ENCODE measurements around the gene SP1. TPM values are rescaled to one million over a fixed set of nuclear protein-coding genes. Genes with fewer than 3 reads are reported as not detected.
A peak's percentile ranks its signal among the peaks of the same experiment; 100 is the strongest.

The SP1 gene
- total and polyA plus RNA-seq, 9 of the 15 experiments (the other 6 are each of a cell fraction or from before 2014, with no cell fraction given) = 8.0 to 65.5 (median 41.6) TPM

DNA sequence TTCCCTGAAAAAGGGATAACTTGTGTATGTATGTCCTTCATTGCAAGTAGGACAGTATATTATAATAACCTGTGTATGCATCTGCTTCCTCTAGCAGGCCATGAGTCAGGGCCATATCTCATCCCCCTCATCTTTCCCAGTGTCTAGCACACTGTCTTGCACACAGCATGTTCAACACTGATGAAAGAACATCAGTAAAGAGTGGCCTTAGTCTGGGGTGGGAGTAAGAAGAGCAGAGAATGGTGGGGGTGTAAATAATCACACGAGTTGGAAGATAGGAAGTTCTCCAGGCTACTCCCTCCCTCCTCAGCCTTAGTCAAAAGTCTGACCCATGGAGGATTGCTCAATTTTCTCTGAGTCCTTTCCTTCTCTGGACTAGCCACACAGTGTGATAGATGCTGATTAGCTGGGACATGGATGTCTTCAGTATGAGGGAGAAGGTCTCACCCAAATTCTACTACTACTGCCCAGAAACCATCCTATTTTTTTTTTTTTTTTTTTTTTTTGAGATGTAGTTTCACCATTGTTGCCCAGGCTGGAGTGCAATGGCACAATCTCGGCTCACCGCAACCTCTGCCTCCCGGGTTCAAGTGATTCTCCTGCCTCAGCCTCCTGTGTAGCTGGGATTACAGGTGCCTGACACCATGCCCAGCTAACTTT lies 14.6 kb upstream of the SP1 start (continued):
- TF ChIP-seq, protein P1, sequence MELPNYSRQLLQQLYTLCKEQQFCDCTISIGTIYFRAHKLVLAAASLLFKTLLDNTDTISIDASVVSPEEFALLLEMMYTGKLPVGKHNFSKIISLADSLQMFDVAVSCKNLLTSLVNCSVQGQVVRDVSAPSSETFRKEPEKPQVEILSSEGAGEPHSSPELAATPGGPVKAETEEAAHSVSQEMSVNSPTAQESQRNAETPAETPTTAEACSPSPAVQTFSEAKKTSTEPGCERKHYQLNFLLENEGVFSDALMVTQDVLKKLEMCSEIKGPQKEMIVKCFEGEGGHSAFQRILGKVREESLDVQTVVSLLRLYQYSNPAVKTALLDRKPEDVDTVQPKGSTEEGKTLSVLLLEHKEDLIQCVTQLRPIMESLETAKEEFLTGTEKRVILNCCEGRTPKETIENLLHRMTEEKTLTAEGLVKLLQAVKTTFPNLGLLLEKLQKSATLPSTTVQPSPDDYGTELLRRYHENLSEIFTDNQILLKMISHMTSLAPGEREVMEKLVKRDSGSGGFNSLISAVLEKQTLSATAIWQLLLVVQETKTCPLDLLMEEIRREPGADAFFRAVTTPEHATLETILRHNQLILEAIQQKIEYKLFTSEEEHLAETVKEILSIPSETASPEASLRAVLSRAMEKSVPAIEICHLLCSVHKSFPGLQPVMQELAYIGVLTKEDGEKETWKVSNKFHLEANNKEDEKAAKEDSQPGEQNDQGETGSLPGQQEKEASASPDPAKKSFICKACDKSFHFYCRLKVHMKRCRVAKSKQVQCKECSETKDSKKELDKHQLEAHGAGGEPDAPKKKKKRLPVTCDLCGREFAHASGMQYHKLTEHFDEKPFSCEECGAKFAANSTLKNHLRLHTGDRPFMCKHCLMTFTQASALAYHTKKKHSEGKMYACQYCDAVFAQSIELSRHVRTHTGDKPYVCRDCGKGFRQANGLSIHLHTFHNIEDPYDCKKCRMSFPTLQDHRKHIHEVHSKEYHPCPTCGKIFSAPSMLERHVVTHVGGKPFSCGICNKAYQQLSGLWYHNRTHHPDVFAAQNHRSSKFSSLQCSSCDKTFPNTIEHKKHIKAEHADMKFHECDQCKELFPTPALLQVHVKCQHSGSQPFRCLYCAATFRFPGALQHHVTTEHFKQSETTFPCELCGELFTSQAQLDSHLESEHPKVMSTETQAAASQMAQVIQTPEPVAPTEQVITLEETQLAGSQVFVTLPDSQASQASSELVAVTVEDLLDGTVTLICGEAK (IDR thresholded peaks at IDR 0.05) = no peak
- TF ChIP-seq, protein P1 (CRISPR knock-in tag; IDR thresholded peaks at IDR 0.05) = no peak
- TF ChIP-seq NR2F6 (CRISPR knock-in tag; IDR thresholded peaks at IDR 0.05) (no peak), GABPB2 (CRISPR knock-in tag; conservative IDR thresholded peaks at IDR 0.05) (no peak), ZNF133 (CRISPR knock-in tag; IDR thresholded peaks at IDR 0.05) (no peak), ESRRA (IDR thresholded peaks at IDR 0.05; ENCODE audit: borderline replicate concordance, low read depth) (no peak), NBN (IDR thresholded peaks at IDR 0.05; ENCODE audit: low read depth) (0 out of 2 replicates have a peak, but pooled peaks have one; percentile 24), E2F3 (CRISPR knock-in tag; IDR thresholded peaks at IDR 0.05) (no peak), BACH1 (tag; IDR thresholded peaks at IDR 0.05) (no peak), FOSL1 (tag; conservative IDR thresholded peaks at IDR 0.05) (peak; percentile 85), ZNF143 (CRISPR knock-in tag; IDR thresholded peaks at IDR 0.05) (no peak), HCFC1 (IDR thresholded peaks at IDR 0.05; ENCODE audit: low read depth, low read length) (no peak)
- TF ChIP-seq, protein P2, sequence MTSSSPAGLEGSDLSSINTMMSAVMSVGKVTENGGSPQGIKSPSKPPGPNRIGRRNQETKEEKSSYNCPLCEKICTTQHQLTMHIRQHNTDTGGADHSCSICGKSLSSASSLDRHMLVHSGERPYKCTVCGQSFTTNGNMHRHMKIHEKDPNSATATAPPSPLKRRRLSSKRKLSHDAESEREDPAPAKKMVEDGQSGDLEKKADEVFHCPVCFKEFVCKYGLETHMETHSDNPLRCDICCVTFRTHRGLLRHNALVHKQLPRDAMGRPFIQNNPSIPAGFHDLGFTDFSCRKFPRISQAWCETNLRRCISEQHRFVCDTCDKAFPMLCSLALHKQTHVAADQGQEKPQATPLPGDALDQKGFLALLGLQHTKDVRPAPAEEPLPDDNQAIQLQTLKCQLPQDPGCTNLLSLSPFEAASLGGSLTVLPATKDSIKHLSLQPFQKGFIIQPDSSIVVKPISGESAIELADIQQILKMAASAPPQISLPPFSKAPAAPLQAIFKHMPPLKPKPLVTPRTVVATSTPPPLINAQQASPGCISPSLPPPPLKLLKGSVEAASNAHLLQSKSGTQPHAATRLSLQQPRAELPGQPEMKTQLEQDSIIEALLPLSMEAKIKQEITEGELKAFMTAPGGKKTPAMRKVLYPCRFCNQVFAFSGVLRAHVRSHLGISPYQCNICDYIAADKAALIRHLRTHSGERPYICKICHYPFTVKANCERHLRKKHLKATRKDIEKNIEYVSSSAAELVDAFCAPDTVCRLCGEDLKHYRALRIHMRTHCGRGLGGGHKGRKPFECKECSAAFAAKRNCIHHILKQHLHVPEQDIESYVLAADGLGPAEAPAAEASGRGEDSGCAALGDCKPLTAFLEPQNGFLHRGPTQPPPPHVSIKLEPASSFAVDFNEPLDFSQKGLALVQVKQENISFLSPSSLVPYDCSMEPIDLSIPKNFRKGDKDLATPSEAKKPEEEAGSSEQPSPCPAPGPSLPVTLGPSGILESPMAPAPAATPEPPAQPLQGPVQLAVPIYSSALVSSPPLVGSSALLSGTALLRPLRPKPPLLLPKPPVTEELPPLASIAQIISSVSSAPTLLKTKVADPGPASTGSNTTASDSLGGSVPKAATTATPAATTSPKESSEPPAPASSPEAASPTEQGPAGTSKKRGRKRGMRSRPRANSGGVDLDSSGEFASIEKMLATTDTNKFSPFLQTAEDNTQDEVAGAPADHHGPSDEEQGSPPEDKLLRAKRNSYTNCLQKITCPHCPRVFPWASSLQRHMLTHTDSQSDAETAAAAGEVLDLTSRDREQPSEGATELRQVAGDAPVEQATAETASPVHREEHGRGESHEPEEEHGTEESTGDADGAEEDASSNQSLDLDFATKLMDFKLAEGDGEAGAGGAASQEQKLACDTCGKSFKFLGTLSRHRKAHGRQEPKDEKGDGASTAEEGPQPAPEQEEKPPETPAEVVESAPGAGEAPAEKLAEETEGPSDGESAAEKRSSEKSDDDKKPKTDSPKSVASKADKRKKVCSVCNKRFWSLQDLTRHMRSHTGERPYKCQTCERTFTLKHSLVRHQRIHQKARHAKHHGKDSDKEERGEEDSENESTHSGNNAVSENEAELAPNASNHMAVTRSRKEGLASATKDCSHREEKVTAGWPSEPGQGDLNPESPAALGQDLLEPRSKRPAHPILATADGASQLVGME (CRISPR knock-in tag; IDR thresholded peaks at IDR 0.05) = no peak
- TF ChIP-seq, protein P3, sequence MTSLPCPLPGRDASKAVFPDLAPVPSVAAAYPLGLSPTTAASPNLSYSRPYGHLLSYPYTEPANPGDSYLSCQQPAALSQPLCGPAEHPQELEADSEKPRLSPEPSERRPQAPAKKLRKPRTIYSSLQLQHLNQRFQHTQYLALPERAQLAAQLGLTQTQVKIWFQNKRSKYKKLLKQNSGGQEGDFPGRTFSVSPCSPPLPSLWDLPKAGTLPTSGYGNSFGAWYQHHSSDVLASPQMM (CRISPR knock-in tag; IDR thresholded peaks at IDR 0.05) = no peak
